IMR-90 (cell line): Measurements from ENCODE around the gene ACOX3.
"Not testable (repeated sequence)": the region's sequence is repeated elsewhere in the genome, so short reads cannot be mapped to it uniquely, and the experiment has no call there.

Experiments used
- BHLHE40 ChIP-seq: fragments of 150-350 bp; IDR thresholded peaks from 2 replicates; pipeline ENCODE4 v1.6.1; 2016; ENCODE audit warnings: mild to moderate bottlenecking, low read depth, low read length
- CEBPB ChIP-seq: IDR thresholded peaks from 2 replicates; pipeline ENCODE4 v1.6.1; 2012; ENCODE audit warnings: low read depth, low read length, improper control_type of control experiment
- MAFK ChIP-seq: IDR thresholded peaks from 2 replicates; pipeline ENCODE4 v1.6.1; 2012; ENCODE audit warnings: low read depth, low read length, improper control_type of control experiment
- MAZ ChIP-seq: IDR thresholded peaks from 2 replicates; pipeline ENCODE4 v1.6.1; 2012; ENCODE audit warnings: low read depth, mild to moderate bottlenecking, low read length, improper control_type of control experiment, moderate library complexity, borderline replicate concordance
- MXI1 ChIP-seq: IDR thresholded peaks from 2 replicates; pipeline ENCODE4 v1.6.1; 2012; ENCODE audit warnings: low read depth, mild to moderate bottlenecking, low read length, moderate library complexity, borderline replicate concordance
- RAD21 ChIP-seq: IDR thresholded peaks from 2 replicates; pipeline ENCODE4 v1.6.1; 2012; ENCODE audit warnings: low read length, improper control_type of control experiment
- RCOR1 ChIP-seq: IDR thresholded peaks from 2 replicates; pipeline ENCODE4 v1.6.1; 2012; ENCODE audit warnings: mild to moderate bottlenecking, low read length, improper control_type of control experiment; ENCODE audit not compliant: insufficient replicate concordance
- TF ChIP-seq, protein P1 (sequence below): conservative IDR thresholded peaks from 2 replicates; pipeline ENCODE4 v1.5.1; 2012; ENCODE audit warnings: mild to moderate bottlenecking, low read depth, low read length, improper control_type of control experiment
- TF ChIP-seq, protein P2 (sequence below): fragments of 150-350 bp; IDR thresholded peaks from 2 replicates; pipeline ENCODE4 v1.6.1; 2016; ENCODE audit warnings: low read depth, mild to moderate bottlenecking, low read length, moderate library complexity, borderline replicate concordance
- TF ChIP-seq, protein P3 (sequence below): fragments of 150-350 bp; IDR thresholded peaks from 2 replicates; pipeline ENCODE4 v1.6.1; 2017; ENCODE audit warnings: mild to moderate bottlenecking, antibody characterized with exemption, low read length, low read depth

DNA sequence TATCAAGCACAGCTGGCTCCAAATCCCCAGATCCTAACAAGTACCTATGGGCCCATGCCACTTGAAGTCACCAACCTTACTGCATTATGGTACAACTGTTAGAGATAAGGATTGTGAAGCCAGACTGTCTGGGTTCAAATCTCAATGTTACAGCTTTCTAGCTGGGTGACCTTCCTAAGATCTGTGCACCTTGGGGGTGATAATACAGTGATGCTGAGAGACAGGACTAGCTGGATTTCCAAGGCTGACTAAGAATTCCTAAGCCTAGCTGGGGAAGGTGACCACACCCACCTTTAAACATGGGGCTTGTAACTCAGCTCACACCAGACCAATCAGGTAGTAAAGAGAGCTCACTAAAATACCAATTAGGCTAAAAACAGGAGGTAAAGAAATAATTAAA, 20.4 kb downstream of the ACOX3 start:
- TF ChIP-seq, protein P1, sequence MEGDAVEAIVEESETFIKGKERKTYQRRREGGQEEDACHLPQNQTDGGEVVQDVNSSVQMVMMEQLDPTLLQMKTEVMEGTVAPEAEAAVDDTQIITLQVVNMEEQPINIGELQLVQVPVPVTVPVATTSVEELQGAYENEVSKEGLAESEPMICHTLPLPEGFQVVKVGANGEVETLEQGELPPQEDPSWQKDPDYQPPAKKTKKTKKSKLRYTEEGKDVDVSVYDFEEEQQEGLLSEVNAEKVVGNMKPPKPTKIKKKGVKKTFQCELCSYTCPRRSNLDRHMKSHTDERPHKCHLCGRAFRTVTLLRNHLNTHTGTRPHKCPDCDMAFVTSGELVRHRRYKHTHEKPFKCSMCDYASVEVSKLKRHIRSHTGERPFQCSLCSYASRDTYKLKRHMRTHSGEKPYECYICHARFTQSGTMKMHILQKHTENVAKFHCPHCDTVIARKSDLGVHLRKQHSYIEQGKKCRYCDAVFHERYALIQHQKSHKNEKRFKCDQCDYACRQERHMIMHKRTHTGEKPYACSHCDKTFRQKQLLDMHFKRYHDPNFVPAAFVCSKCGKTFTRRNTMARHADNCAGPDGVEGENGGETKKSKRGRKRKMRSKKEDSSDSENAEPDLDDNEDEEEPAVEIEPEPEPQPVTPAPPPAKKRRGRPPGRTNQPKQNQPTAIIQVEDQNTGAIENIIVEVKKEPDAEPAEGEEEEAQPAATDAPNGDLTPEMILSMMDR, result not testable (repeated sequence)
- TF ChIP-seq MAZ, RAD21, RCOR1, BHLHE40, MXI1, CEBPB, MAFK: not testable (repeated sequence)
- TF ChIP-seq, protein P2, sequence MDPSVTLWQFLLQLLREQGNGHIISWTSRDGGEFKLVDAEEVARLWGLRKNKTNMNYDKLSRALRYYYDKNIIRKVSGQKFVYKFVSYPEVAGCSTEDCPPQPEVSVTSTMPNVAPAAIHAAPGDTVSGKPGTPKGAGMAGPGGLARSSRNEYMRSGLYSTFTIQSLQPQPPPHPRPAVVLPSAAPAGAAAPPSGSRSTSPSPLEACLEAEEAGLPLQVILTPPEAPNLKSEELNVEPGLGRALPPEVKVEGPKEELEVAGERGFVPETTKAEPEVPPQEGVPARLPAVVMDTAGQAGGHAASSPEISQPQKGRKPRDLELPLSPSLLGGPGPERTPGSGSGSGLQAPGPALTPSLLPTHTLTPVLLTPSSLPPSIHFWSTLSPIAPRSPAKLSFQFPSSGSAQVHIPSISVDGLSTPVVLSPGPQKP, result not testable (repeated sequence)
- TF ChIP-seq, protein P3, sequence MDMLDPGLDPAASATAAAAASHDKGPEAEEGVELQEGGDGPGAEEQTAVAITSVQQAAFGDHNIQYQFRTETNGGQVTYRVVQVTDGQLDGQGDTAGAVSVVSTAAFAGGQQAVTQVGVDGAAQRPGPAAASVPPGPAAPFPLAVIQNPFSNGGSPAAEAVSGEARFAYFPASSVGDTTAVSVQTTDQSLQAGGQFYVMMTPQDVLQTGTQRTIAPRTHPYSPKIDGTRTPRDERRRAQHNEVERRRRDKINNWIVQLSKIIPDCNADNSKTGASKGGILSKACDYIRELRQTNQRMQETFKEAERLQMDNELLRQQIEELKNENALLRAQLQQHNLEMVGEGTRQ, result not testable (repeated sequence)
